ENCODE results near the gene FGF4.

FGF4 gene

DNA sequence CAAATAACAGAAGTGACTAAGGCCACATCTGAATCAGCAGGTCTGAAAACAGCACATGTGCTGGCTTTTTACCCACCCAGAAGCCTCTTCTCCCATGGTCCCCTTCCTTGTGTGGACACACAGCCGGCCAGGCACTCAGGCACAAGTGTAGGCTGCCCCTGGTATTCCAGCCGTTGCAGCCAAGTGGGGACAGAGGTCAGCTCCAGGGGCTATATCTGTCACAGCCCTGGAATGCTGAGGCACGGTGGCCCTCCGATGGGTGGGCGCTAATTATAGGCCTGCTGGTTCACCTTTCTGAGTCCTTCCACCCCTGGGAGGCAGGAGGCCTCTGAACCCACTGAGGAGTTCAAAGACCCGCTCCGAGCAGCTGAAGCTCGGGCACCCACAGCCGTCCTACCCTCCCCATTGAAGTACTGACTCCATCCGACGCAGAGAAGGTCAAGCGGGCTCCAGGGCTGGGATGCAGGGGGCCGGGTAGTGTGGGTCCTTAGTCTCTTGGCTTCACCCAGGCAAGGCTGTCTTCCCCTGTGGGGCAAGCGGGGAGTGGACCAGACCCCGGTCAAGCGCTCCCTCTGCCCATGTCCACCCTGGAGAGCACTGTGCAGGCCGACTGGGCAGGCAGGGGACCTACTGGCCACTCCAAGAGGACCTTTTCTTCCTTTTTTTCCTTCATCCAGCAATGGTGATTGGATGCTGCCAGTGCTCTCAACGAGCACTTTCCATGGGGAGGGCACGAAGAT, 29.8 kb upstream of the FGF4 start:
- no peak for DNase-seq

DNA sequence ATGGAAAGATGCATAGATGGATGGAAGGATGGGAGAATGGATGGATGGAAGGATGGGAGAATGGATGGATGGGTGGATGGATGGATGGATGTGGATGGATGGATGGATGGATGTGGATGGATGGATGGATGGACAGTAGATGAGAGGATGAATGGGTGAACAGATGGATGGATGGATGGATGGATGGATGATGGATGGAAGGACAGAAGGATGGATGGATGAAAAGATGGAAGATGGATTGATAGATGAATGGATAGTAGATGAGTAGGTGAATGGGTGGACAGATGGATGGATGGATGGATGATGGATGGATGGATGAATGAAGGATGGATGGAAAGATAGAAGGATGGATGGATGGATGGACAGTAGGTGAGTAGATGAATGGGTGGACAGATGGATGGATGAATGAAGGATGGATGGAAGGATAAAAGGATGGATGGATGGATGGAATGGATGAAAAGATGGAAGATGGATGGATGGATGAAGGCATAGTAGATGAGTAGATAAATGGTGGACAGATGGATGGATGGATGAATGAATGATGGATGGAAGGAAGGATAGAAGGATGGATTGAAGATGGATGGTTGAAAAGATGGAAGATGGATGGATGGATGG, 28.6 kb upstream of the FGF4 start:
- DNase-seq, result no peak

GRCh38 chr11:69803022-69803421, 27.9 kb upstream of the FGF4 start:
- no peak for DNase-seq

DNA sequence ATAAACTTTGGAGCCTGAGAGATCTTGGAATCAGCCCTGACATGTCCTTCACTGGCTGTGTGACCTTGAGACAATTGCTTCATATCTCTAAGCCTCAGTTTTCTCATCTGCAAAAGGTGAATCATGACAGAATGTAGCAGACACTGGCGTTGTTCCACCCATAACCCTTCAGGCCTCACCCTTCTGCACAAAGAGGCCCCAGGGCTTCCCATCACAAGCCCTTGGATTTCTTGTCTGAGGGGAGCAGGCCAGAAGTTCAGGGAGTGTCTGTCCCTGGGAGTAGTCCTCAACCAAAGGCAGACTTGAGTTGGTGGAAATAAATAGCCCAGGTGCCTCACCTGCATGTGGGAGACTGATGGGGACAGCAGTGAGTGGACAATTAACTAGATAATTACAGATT, 27.4 kb upstream of the FGF4 start:
- no peak for DNase-seq

DNA sequence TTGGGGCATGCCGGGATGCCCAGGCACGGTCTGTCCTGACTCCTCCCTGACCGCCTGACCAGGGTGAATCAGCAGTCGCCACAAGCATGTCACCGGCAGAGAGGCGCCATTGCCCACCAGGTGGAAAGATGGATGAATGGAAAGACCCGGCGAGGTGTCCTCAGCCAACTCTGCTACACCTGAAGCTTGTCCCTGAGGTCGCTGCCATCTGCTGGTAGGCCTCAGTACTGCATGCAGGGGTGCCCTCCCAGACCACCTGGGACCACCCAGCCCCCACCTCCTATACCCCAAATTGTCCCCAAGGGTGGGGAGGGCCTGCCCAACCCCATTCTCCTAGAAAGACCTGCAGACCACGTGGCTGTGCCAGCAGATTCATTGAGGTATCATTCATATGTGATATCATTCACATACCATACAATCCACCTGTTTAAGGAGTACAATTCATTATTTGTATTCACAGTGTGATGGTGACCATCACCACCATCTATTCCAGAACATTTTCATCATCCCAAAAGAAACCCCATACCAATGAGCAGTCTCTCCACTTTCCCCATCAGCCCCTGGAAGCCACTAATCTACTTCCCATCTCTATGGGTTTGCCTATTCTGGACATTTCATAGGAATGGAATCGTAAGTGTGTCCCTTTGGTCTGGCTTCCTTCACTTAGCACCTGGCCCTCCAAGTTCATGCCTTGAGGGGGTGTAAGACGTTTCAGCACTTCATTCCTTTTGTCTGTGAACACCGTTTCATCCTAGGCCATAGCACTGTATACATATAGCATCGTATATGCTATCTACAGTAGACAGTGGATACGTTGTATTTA, 26.6 kb upstream of the FGF4 start:
- DNase-seq, result peak in 1 of 4 experiments; percentile 8

- DNase-seq, result no peak
These were observed 25.1 kb upstream of the FGF4 start for GRCh38 chr11:69800278-69800677.

- DNase-seq, result no peak
These were observed 24.4 kb upstream of the FGF4 start for GRCh38 chr11:69799582-69799981.

DNA sequence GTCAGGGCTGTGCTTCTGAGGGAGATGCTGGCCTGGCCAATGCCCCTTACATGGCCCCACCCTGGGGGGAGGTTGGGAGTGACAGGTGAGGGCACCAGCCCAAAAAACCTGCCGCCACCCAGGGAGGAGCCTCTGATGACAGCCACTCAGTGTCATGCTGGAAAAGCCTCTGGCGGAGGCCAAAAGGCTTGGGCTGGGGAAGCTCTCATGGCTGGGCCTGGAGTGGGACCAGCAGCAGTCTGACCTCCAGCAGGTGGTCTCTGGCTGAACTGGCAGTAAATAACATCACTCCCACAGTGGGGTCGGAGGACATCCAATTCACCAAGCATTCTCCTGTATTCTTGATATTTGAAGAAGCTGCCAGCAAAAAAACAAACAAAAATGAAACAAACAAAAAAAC, 24.0 kb upstream of the FGF4 start:
- DNase-seq, result no peak

DNA sequence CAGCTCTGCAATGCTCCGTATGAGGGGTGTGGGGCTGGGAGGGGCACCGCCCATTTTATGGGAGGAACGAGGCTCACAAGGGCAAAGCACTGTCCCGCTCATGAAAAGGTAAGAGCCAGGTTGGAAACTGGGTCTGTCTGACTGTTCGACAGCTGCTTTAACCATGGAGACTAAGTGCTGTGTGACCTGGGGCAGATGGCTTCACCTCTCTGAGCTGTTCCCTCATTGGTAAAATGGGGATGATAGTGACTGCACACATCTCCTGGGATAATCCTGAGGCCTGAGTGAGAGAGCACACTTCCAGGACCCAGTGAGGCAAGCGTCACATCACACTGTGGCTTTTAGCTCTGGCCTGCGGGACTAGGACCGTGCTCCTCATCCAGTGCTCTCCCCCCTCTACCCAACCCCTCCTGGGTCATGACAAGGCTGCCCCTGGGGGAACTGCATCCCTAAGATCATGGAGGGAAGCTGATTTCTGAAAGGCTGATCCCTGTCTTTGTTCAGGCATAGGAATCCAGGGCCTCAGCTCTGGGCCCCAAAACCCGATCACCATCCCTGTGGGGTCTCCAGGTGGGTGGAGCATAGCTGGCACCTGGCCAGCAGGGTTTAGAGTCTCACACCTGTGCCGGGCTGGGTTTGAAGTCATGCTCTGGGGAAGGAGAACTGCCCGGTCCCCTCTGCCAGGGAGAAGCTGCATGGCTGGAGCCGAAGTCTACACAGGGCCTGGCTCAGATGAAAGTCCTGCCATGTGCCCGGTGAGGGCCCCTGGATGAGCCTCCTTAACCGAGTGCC, 22.8 kb upstream of the FGF4 start:
- no peak for DNase-seq

- no peak for DNase-seq
These were observed 22.0 kb upstream of the FGF4 start for GRCh38 chr11:69797156-69797555.

DNA sequence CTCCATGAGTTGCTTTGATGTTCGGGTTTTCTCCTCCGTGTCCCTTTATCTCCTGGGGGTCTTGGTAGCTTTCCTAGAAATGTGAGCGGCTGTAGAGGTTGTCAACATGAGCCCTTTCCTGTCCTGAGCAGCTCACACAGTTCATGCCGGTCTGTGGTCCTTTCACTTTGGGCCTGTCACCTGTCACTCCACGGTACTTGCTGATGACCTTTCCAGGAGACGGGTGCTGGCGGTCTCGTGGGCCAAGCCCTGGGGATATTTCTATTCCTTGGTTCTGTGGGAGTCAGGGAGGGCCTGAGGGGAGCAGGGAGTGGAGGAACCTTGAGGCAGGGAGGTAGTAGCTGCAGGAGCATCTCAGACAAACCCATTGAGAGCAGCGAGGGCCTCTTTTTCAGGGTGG, 20.9 kb upstream of the FGF4 start:
- DNase-seq, result no peak

GRCh38 chr11:69791276-69792180, 16.4 kb upstream of the FGF4 start:
- DNase-seq, result no peak

GRCh38 chr11:69788956-69789355, 13.8 kb upstream of the FGF4 start:
- no peak for DNase-seq

- no peak for DNase-seq
These were observed 12.8 kb upstream of the FGF4 start for GRCh38 chr11:69787906-69788305.

- DNase-seq, result no peak
These were observed 12.3 kb upstream of the FGF4 start for GRCh38 chr11:69787457-69787856.

- no peak for DNase-seq
These were observed 6.1 kb upstream of the FGF4 start for GRCh38 chr11:69781241-69781640.

DNA sequence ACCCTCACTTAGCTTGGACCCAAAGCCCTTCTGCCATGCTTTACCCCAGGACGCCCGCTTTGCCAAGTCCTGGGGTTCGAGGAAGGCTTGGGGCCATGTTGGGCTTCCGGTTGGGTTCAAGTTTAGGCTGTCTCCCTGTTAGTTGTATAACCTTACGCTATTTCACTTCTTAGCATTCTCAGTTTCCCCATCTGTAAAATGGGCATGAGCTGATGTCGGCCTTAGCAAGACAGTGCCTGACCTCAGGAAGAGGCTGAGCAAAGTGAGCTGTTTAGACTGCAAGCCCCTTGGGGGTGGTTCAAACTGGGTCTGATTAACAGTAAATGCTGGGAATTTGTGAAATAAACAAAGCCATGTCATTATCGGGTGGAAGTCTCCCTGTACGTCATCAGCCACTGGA, 3.2 kb upstream of the FGF4 start:
- DNase-seq, result no peak

GRCh38 chr11:69774354-69775162, 583 bp downstream of the FGF4 start:
- DNase-seq, result no peak

DNA sequence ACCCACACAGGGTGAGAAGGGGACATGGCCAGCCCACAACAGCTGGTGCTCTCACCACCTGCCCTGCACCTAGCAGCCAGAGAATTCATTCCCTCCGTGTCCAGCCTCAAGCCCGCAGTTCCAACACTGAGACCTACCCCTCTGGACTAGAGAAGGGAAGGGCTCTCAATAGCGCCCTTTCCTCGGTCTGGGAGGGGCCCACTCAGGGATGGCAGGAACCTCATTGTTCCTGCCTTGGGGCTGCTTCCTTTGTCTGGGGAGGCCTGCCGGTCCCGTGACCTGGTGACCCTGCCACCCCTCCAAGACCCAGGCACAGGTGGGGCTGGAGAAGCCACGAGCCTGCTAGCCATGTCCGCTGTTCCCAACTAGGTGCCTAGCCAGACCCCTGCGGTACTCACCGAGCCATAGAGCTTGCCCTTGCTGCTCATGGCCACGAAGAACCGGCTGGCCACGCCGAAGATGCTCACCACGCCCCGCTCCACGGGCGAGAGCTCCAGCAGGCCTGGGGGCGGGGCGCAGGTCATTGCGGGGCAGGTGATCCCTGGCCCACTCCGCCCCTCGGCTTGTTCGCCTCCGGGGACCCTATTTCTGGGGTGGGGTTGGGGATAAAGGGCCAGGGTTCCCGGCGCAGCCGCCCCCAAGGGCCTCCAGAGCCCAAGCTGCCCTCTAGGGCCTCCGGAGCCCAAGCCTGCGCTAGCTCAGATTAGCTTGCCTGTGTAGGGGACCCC, 1.4 kb downstream of the FGF4 start:
- DNase-seq, result no peak

- no peak for DNase-seq
These were observed 3.7 kb downstream of the FGF4 start for GRCh38 chr11:69771466-69771865.

Measured in activated naive CD4-positive, alpha-beta T cell (primary cell).